Measurements from ENCODE around the gene BTBD16.

DNA sequence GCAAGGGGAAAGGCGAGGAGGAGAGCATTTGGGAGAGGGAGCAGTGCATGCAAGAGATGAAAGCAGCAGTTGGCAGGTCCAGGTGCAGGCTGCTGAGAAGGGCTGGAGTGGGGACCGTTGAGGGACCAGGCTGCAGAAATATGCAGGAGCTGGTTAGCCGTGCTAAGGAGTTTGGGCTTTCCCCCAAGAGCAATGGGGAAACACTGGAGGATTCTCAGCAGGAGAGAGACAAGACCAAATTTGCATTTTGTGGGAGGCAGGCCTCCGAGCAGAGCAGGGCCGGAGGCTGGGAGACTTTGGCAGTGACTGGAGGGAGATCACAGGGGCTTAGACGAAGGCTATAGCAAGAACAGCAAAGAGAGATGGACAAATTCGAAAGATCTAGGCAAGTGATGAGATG lies 11.8 kb downstream of the BTBD16 start:
- TF ChIP-seq POLR2AphosphoS5 (IDR thresholded peaks at IDR 0.05; ENCODE audit: insufficient read depth, low read depth, low read length) = no peak
- TF ChIP-seq, protein P1, sequence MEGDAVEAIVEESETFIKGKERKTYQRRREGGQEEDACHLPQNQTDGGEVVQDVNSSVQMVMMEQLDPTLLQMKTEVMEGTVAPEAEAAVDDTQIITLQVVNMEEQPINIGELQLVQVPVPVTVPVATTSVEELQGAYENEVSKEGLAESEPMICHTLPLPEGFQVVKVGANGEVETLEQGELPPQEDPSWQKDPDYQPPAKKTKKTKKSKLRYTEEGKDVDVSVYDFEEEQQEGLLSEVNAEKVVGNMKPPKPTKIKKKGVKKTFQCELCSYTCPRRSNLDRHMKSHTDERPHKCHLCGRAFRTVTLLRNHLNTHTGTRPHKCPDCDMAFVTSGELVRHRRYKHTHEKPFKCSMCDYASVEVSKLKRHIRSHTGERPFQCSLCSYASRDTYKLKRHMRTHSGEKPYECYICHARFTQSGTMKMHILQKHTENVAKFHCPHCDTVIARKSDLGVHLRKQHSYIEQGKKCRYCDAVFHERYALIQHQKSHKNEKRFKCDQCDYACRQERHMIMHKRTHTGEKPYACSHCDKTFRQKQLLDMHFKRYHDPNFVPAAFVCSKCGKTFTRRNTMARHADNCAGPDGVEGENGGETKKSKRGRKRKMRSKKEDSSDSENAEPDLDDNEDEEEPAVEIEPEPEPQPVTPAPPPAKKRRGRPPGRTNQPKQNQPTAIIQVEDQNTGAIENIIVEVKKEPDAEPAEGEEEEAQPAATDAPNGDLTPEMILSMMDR (IDR thresholded peaks at IDR 0.05; ENCODE audit: extremely low read depth in 1 of 2, insufficient read depth in 1 of 2, low read depth in 1 of 2, low read length in 2 of 2) = no peak
- no peak for TF ChIP-seq POLR2A (IDR thresholded peaks at IDR 0.05; ENCODE audit: low read depth, low read length)
- no peak for TF ChIP-seq EZH2 (IDR thresholded peaks at IDR 0.05; ENCODE audit: borderline replicate concordance, low read depth, low read length, severe bottlenecking)
- no peak for TF ChIP-seq FOS (IDR thresholded peaks at IDR 0.05; ENCODE audit: borderline replicate concordance, insufficient read depth, low read length)
- no peak for TF ChIP-seq MYC (IDR thresholded peaks at IDR 0.05; ENCODE audit: low read depth, low read length)
